IPS DF 4.7 (cell line): Measurements from ENCODE around the gene PBX2.
"Not testable (repeated sequence)": the region's sequence is repeated elsewhere in the genome, so short reads cannot be mapped to it uniquely, and the experiment has no call there.

Experiments
- DNase-seq: peaks from one replicate; pipeline ENCODE4 v3.0.0-alpha.2; 2013; ENCODE audit warnings: low spot score; ENCODE audit errors: extremely low read depth

PBX2 gene

GRCh38 chr6:32190054-32190851, at the start of gene PBX2:
Gene PBX2 (minus strand): TSS chr6:32190202. CDS start chr6:32189915, 287 bp downstream.
- no peak for DNase-seq

- no peak for DNase-seq
These were observed 49.5 kb upstream of the PBX2 start for GRCh38 chr6:32239462-32239861.

GRCh38 chr6:32234934-32235333, 44.9 kb upstream of the PBX2 start:
- no peak for DNase-seq

GRCh38 chr6:32226434-32226833, 36.4 kb upstream of the PBX2 start:
- no peak for DNase-seq

GRCh38 chr6:32224696-32225095, 34.7 kb upstream of the PBX2 start:
- no peak for DNase-seq

- DNase-seq: no peak
These were observed 33.5 kb upstream of the PBX2 start, which contains the start of gene NOTCH4 for GRCh38 chr6:32223258-32224235. Gene NOTCH4 (minus strand): TSS chr6:32224067. CDS start chr6:32223928, 139 bp downstream.

GRCh38 chr6:32222333-32223230, 32.6 kb upstream of the PBX2 start:
- DNase-seq: no peak

- DNase-seq: no peak
These were observed 30.0 kb upstream of the PBX2 start for GRCh38 chr6:32220021-32220420.

GRCh38 chr6:32218167-32218566, 28.2 kb upstream of the PBX2 start:
- DNase-seq: no peak

- DNase-seq: no peak
These were observed 27.0 kb upstream of the PBX2 start for GRCh38 chr6:32216998-32217397.

GRCh38 chr6:32216285-32216684, 26.3 kb upstream of the PBX2 start:
- DNase-seq: no peak

- no peak for DNase-seq
These were observed 25.6 kb upstream of the PBX2 start for GRCh38 chr6:32215617-32216016.

- DNase-seq: no peak
These were observed 24.1 kb upstream of the PBX2 start for GRCh38 chr6:32214126-32214525.

- DNase-seq: no peak
These were observed 23.6 kb upstream of the PBX2 start for GRCh38 chr6:32213649-32214048.

GRCh38 chr6:32212076-32212760, 22.2 kb upstream of the PBX2 start:
- DNase-seq: no peak

- not testable (repeated sequence) for DNase-seq
These were observed 21.4 kb upstream of the PBX2 start for GRCh38 chr6:32211432-32211831.

GRCh38 chr6:32210191-32210601, 20.2 kb upstream of the PBX2 start:
- no peak for DNase-seq

- DNase-seq: no peak
These were observed 19.0 kb upstream of the PBX2 start for GRCh38 chr6:32208996-32209395.

- DNase-seq: no peak
These were observed 14.3 kb upstream of the PBX2 start for GRCh38 chr6:32204268-32204715.
